WTC11 (cell line): Measurements from ENCODE around the gene MRLN.

Experiments used
- ESRRA ChIP-seq: sonication (generic); formaldehyde crosslinking; IDR thresholded peaks from 2 replicates; pipeline ENCODE4 v1.8.1; 2022; ENCODE audit warnings: mild to moderate bottlenecking, missing genetic modification reagents, borderline replicate concordance
- TEAD1 ChIP-seq: sonication (generic); formaldehyde crosslinking; IDR thresholded peaks from 2 replicates; pipeline ENCODE4 v1.8.0; 2022; ENCODE audit warnings: mild to moderate bottlenecking, missing genetic modification reagents
- TF ChIP-seq, protein P1 (sequence below): sonication (generic); formaldehyde crosslinking; IDR thresholded peaks from 2 replicates; pipeline ENCODE4 v1.8.1; 2022; ENCODE audit warnings: low read depth, missing genetic modification reagents, borderline replicate concordance
- TF ChIP-seq, protein P2 (sequence below): fragments of 200-600 bp; IDR thresholded peaks from 2 replicates; pipeline ENCODE4 v1.8.0; 2022; ENCODE audit warnings: antibody characterized with exemption
- TF ChIP-seq, protein P3 (sequence below): fragments of 250-450 bp; sonication (Bioruptor Pico); IDR thresholded peaks from 2 replicates; pipeline ENCODE4 v1.8.0; 2021; ENCODE audit warnings: mild to moderate bottlenecking
- TF ChIP-seq, protein P4 (sequence below): sonication (generic); formaldehyde crosslinking; conservative IDR thresholded peaks from 2 replicates; pipeline ENCODE4 v1.8.1; 2023; ENCODE audit warnings: mild to moderate bottlenecking, low read depth, missing genetic modification reagents, moderate library complexity

DNA sequence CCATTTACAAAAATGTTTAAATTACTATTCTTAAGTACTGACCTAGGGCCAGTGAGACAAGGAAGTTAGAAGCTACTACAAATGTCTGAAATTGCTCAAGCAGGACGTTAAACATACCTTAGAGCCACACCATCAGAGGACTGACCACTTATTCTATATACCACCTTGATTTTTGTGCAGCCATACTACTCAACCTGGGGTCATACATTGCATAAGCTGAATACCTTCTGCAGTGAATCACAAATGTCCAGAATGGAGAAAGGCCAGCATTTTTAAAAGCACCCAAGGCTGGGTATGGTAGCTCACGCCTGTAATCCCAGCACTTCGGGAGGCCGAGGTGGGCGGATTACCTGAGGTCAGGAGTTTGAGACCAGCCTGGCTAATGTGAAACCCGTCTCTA lies 21.2 kb upstream of the MRLN start:
- TF ChIP-seq, protein P1, sequence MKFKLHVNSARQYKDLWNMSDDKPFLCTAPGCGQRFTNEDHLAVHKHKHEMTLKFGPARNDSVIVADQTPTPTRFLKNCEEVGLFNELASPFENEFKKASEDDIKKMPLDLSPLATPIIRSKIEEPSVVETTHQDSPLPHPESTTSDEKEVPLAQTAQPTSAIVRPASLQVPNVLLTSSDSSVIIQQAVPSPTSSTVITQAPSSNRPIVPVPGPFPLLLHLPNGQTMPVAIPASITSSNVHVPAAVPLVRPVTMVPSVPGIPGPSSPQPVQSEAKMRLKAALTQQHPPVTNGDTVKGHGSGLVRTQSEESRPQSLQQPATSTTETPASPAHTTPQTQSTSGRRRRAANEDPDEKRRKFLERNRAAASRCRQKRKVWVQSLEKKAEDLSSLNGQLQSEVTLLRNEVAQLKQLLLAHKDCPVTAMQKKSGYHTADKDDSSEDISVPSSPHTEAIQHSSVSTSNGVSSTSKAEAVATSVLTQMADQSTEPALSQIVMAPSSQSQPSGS (CRISPR knock-in tag): no peak
- TF ChIP-seq, protein P2, sequence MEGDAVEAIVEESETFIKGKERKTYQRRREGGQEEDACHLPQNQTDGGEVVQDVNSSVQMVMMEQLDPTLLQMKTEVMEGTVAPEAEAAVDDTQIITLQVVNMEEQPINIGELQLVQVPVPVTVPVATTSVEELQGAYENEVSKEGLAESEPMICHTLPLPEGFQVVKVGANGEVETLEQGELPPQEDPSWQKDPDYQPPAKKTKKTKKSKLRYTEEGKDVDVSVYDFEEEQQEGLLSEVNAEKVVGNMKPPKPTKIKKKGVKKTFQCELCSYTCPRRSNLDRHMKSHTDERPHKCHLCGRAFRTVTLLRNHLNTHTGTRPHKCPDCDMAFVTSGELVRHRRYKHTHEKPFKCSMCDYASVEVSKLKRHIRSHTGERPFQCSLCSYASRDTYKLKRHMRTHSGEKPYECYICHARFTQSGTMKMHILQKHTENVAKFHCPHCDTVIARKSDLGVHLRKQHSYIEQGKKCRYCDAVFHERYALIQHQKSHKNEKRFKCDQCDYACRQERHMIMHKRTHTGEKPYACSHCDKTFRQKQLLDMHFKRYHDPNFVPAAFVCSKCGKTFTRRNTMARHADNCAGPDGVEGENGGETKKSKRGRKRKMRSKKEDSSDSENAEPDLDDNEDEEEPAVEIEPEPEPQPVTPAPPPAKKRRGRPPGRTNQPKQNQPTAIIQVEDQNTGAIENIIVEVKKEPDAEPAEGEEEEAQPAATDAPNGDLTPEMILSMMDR: no peak
- TF ChIP-seq, protein P3, sequence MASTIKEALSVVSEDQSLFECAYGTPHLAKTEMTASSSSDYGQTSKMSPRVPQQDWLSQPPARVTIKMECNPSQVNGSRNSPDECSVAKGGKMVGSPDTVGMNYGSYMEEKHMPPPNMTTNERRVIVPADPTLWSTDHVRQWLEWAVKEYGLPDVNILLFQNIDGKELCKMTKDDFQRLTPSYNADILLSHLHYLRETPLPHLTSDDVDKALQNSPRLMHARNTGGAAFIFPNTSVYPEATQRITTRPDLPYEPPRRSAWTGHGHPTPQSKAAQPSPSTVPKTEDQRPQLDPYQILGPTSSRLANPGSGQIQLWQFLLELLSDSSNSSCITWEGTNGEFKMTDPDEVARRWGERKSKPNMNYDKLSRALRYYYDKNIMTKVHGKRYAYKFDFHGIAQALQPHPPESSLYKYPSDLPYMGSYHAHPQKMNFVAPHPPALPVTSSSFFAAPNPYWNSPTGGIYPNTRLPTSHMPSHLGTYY (CRISPR knock-in tag): no peak
- TF ChIP-seq ESRRA (CRISPR knock-in tag): no peak
- TF ChIP-seq TEAD1 (CRISPR knock-in tag): no peak
- TF ChIP-seq, protein P4, sequence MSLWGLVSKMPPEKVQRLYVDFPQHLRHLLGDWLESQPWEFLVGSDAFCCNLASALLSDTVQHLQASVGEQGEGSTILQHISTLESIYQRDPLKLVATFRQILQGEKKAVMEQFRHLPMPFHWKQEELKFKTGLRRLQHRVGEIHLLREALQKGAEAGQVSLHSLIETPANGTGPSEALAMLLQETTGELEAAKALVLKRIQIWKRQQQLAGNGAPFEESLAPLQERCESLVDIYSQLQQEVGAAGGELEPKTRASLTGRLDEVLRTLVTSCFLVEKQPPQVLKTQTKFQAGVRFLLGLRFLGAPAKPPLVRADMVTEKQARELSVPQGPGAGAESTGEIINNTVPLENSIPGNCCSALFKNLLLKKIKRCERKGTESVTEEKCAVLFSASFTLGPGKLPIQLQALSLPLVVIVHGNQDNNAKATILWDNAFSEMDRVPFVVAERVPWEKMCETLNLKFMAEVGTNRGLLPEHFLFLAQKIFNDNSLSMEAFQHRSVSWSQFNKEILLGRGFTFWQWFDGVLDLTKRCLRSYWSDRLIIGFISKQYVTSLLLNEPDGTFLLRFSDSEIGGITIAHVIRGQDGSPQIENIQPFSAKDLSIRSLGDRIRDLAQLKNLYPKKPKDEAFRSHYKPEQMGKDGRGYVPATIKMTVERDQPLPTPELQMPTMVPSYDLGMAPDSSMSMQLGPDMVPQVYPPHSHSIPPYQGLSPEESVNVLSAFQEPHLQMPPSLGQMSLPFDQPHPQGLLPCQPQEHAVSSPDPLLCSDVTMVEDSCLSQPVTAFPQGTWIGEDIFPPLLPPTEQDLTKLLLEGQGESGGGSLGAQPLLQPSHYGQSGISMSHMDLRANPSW (CRISPR knock-in tag): no peak
